DLD1 (cell line): ENCODE results near the gene EPDR1.

Experiments
- in situ Hi-C: cut with HindIII; loops from 2 replicates; pipeline ENCODE4 v1.10.0; 2017; ENCODE audit warnings: low sequenced_read_pairs

The EPDR1 gene

GRCh38 chr7:37971491-37971890, 51.1 kb downstream of the EPDR1 start:
- in situ Hi-C loops = no loop called here

GRCh38 chr7:37973915-37974314, 53.5 kb downstream of the EPDR1 start:
- in situ Hi-C loops = no loop called here

- in situ Hi-C loops = no loop called here
These were observed 54.3 kb downstream of the EPDR1 start for GRCh38 chr7:37974711-37975110.

GRCh38 chr7:37977243-37977642, 56.8 kb downstream of the EPDR1 start:
- in situ Hi-C loops = no loop called here

- in situ Hi-C loops = no loop called here
These were observed 61.2 kb downstream of the EPDR1 start for GRCh38 chr7:37981664-37982063.

- in situ Hi-C loops = no loop called here
These were observed 62.0 kb downstream of the EPDR1 start for GRCh38 chr7:37982423-37982822.

GRCh38 chr7:37984750-37985390, 64.4 kb downstream of the EPDR1 start:
- in situ Hi-C loops = no loop called here

- in situ Hi-C loops = no loop called here
These were observed 66.5 kb downstream of the EPDR1 start for GRCh38 chr7:37986908-37987330.

- in situ Hi-C loops = no loop called here
These were observed 67.3 kb downstream of the EPDR1 start for GRCh38 chr7:37987732-37988131.

GRCh38 chr7:37988721-37989650, 68.5 kb downstream of the EPDR1 start:
- in situ Hi-C loops = no loop called here

GRCh38 chr7:37990337-37990736, 69.9 kb downstream of the EPDR1 start:
- in situ Hi-C loops = no loop called here

- in situ Hi-C loops = no loop called here
These were observed 72.6 kb downstream of the EPDR1 start for GRCh38 chr7:37993060-37993501.

GRCh38 chr7:37999673-38000072, 79.2 kb downstream of the EPDR1 start:
- in situ Hi-C loops = no loop called here

- in situ Hi-C loops = no loop called here
These were observed 79.8 kb downstream of the EPDR1 start for GRCh38 chr7:38000272-38000671.
